Kidney epithelial cell (primary cell): ENCODE results near the gene ITSN1. TPM values are rescaled to one million over a fixed set of nuclear protein-coding genes. Genes with fewer than 3 reads are reported as not detected.

Source experiments
- DNase-seq: peaks from one replicate; pipeline ENCODE4 v3.0.0-alpha.2; 2010; ENCODE audit warnings: low read depth
- H3K27me3 ChIP-seq: 2 replicates; pipeline ENCODE4 v1.6.0; 2011; ENCODE audit warnings: low read length; ENCODE audit not compliant: control insufficient read depth, insufficient read depth
- H3K36me3 ChIP-seq: 2 replicates; pipeline ENCODE4 v1.5.1; 2011; ENCODE audit warnings: low read length; ENCODE audit not compliant: control insufficient read depth, insufficient read depth
- H3K4me3 ChIP-seq: 2 replicates; pipeline ENCODE4 v1.5.1; 2011; ENCODE audit warnings: low read depth, mild to moderate bottlenecking, control low read depth, low read length
- CTCF ChIP-seq: IDR thresholded peaks from 2 replicates; pipeline ENCODE4 v1.5.1; 2011; ENCODE audit warnings: mild to moderate bottlenecking, moderate library complexity, low read length, control low read depth, inconsistent platforms; ENCODE audit not compliant: insufficient read depth, poor library complexity, severe bottlenecking
- total RNA-seq: library from RNA; depleted of rRNA; stranded (reverse); fragments of >200 nt; gene quantifications from 2 replicates; pipeline ENCODE4 v1.2.3, GENCODE V29; 2015

Gene ITSN1
- total RNA-seq, 1 donor from 2014 or later, result 20.4 TPM

GRCh38 chr21:33883118-33883517, 240.8 kb downstream of the ITSN1 start:
- Histone ChIP-seq H3K4me3 (no peak overlapping the region), H3K36me3 (no peaks in the 10 kb centered on the region), H3K27me3 (no peaks in the 10 kb centered on the region)
- DNase-seq, result no peak
- TF ChIP-seq CTCF, result no peak

- no peak for TF ChIP-seq CTCF
- H3K4me3 ChIP-seq, result no peak overlapping the region
- no peak for DNase-seq
- H3K36me3 ChIP-seq, result no peaks in the 10 kb centered on the region
- no peaks in the 10 kb centered on the region for H3K27me3 ChIP-seq
These were observed 242.3 kb downstream of the ITSN1 start for GRCh38 chr21:33884376-33885171.

GRCh38 chr21:33885172-33885514, 242.8 kb downstream of the ITSN1 start:
- Histone ChIP-seq H3K4me3 (no peak overlapping the region), H3K27me3 (no peaks in the 10 kb centered on the region), H3K36me3 (no peaks in the 10 kb centered on the region)
- no peak for TF ChIP-seq CTCF
- no peak for DNase-seq

GRCh38 chr21:33886321-33886720, 244.0 kb downstream of the ITSN1 start:
- Histone ChIP-seq H3K27me3 (no peaks in the 10 kb centered on the region), H3K4me3 (no peak overlapping the region), H3K36me3 (no peaks in the 10 kb centered on the region)
- DNase-seq, result no peak
- no peak for TF ChIP-seq CTCF

GRCh38 chr21:33890187-33890586, 247.9 kb downstream of the ITSN1 start:
- Histone ChIP-seq H3K4me3 (no peak overlapping the region), H3K36me3 (no peaks in the 10 kb centered on the region), H3K27me3 (no peaks in the 10 kb centered on the region)
- no peak for TF ChIP-seq CTCF
- DNase-seq, result no peak

- Histone ChIP-seq H3K4me3 (no peak overlapping the region), H3K36me3 (no peaks in the 10 kb centered on the region), H3K27me3 (no peaks in the 10 kb centered on the region)
- no peak for TF ChIP-seq CTCF
- no peak for DNase-seq
These were observed 250.6 kb downstream of the ITSN1 start for GRCh38 chr21:33892853-33893252.
